Erythroblast (primary cell): ENCODE measurements around the gene HDAC7.

ENCODE experiments used
- GATA1 ChIP-seq: IDR thresholded peaks from 2 replicates; pipeline ENCODE4 v1.6.1; 2011; ENCODE audit warnings: low read depth, mild to moderate bottlenecking, control low read depth, low read length, moderate library complexity
- POLR2A ChIP-seq: IDR thresholded peaks from 2 replicates; pipeline ENCODE4 v1.6.1; 2011; ENCODE audit warnings: mild to moderate bottlenecking, low read length

DNA sequence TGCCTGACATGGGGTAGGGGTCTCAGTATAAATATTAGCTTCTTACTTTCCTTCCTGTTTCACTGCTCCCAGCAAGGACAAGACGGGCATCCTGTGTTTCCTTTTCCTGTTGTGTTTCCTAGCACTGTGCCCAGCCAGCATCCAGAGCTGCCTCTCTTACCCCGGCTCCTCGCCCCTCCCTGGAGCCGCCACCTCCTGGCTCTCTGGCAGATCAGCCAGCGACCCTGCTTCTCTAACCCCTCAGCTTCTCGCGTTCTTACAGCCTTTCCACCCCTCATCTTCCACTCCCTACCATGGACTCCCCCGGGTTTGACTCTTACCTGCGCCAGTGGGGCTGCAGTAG, 17.8 kb downstream of the HDAC7 start:
- no peak for TF ChIP-seq POLR2A
- no peak for TF ChIP-seq GATA1
